HG03520 (cell line): ENCODE results near the gene SMARCA2.

Experiments used
- ATAC-seq: cut with Tn5 transposase; IDR thresholded peaks from one replicate; pipeline ENCODE4 v1.9.1; 2021; ENCODE audit warnings: mild to moderate bottlenecking, moderate library complexity; ENCODE audit not compliant: unreplicated experiment

SMARCA2 gene

GRCh38 chr9:2164268-2164667 is 149.1 kb downstream of the SMARCA2 start:
- ATAC-seq = no peak

- no peak for ATAC-seq
These were observed 151.1 kb downstream of the SMARCA2 start for GRCh38 chr9:2166203-2166602.

GRCh38 chr9:2169035-2169434 is 153.9 kb downstream of the SMARCA2 start:
- ATAC-seq = no peak

- no peak for ATAC-seq
These were observed 155.6 kb downstream of the SMARCA2 start for GRCh38 chr9:2170722-2171121.

- no peak for ATAC-seq
These were observed 158.0 kb downstream of the SMARCA2 start for GRCh38 chr9:2173170-2173569.

- ATAC-seq = no peak
These were observed 158.7 kb downstream of the SMARCA2 start for GRCh38 chr9:2173861-2174260.

- ATAC-seq = no peak
These were observed 159.2 kb downstream of the SMARCA2 start for GRCh38 chr9:2174306-2174705.

GRCh38 chr9:2174911-2175310 is 159.8 kb downstream of the SMARCA2 start:
- ATAC-seq = no peak

- ATAC-seq = no peak
These were observed 162.0 kb downstream of the SMARCA2 start for GRCh38 chr9:2177121-2177520.

- no peak for ATAC-seq
These were observed 163.0 kb downstream of the SMARCA2 start for GRCh38 chr9:2178034-2178734.

GRCh38 chr9:2179567-2179966 is 164.4 kb downstream of the SMARCA2 start:
- no peak for ATAC-seq

- ATAC-seq = no peak
These were observed 165.0 kb downstream of the SMARCA2 start for GRCh38 chr9:2180154-2180553.

GRCh38 chr9:2180704-2181103 is 165.6 kb downstream of the SMARCA2 start:
- ATAC-seq = no peak

- ATAC-seq = no peak
These were observed 166.6 kb downstream of the SMARCA2 start for GRCh38 chr9:2181792-2182191.

- ATAC-seq = no peak
These were observed 175.9 kb downstream of the SMARCA2 start for GRCh38 chr9:2190939-2191608.

- ATAC-seq = no peak
These were observed 176.4 kb downstream of the SMARCA2 start for GRCh38 chr9:2191609-2191972.

GRCh38 chr9:2192356-2192979 is 177.3 kb downstream of the SMARCA2 start:
- no peak for ATAC-seq

- no peak for ATAC-seq
These were observed 178.4 kb downstream of the SMARCA2 start for GRCh38 chr9:2193552-2193951.

GRCh38 chr9:2195211-2195610 is 180.1 kb downstream of the SMARCA2 start:
- no peak for ATAC-seq

- no peak for ATAC-seq
These were observed 181.6 kb downstream of the SMARCA2 start for GRCh38 chr9:2196757-2197156.

- no peak for ATAC-seq
These were observed 183.9 kb downstream of the SMARCA2 start for GRCh38 chr9:2198956-2199635.
